Smooth muscle cell (in vitro differentiated cells): ENCODE data around the gene PIGA. TPM values are rescaled to one million over a fixed set of nuclear protein-coding genes. Genes with fewer than 3 reads are reported as not detected.

Source experiments
- DNase-seq: peaks from one replicate; lab custom pipeline; 2025; ENCODE audit not compliant: unreplicated experiment; lab: John Stamatoyannopoulos, UW
- H2AFZ ChIP-seq: fragments of 200-600 bp; sonication (generic); 2 replicates; pipeline ENCODE4 v1.6.0; 2016; ENCODE audit warnings: antibody characterized with exemption, low read depth, mild to moderate bottlenecking
- H3F3A ChIP-seq: fragments of 200-600 bp; sonication (generic); 2 replicates; pipeline ENCODE4 v1.6.0; 2017; ENCODE audit warnings: antibody characterized with exemption, low read depth
- H3K27ac ChIP-seq: fragments of 200-600 bp; sonication (generic); 2 replicates; pipeline ENCODE4 v1.5.1; 2016; ENCODE audit warnings: low read depth, mild to moderate bottlenecking
- H3K27me3 ChIP-seq: fragments of 200-600 bp; sonication (generic); 2 replicates; pipeline ENCODE4 v1.6.1; 2016; ENCODE audit warnings: low read depth, mild to moderate bottlenecking
- H3K36me3 ChIP-seq: fragments of 200-600 bp; sonication (generic); 2 replicates; pipeline ENCODE4 v1.5.1; 2016; ENCODE audit warnings: low read depth
- H3K4me1 ChIP-seq: fragments of 200-600 bp; sonication (generic); 2 replicates; pipeline ENCODE4 v1.5.1; 2016; ENCODE audit warnings: low read depth
- H3K4me2 ChIP-seq: fragments of 200-600 bp; sonication (generic); 2 replicates; pipeline ENCODE4 v1.6.0; 2016; ENCODE audit warnings: mild to moderate bottlenecking
- H3K4me3 ChIP-seq: fragments of 200-600 bp; sonication (generic); 2 replicates; pipeline ENCODE4 v1.5.1; 2016; ENCODE audit warnings: mild to moderate bottlenecking
- H3K79me2 ChIP-seq: fragments of 200-600 bp; sonication (generic); 2 replicates; pipeline ENCODE4 v1.6.0; 2016; ENCODE audit warnings: low read depth, mild to moderate bottlenecking
- H3K9ac ChIP-seq: fragments of 200-600 bp; sonication (generic); 2 replicates; pipeline ENCODE4 v1.6.0; 2016; ENCODE audit warnings: low read depth
- H3K9me3 ChIP-seq: fragments of 200-600 bp; sonication (generic); replicated peaks from 2 replicates; pipeline ENCODE4 v1.5.1; 2016; ENCODE audit warnings: low read depth
- H4K20me1 ChIP-seq: fragments of 200-600 bp; sonication (generic); 2 replicates; pipeline ENCODE4 v1.6.0; 2016; ENCODE audit warnings: low read depth
- CTCF ChIP-seq: fragments of 200-600 bp; sonication (generic); IDR thresholded peaks from 2 replicates; pipeline ENCODE4 v1.5.1; 2017; ENCODE audit warnings: borderline replicate concordance, mild to moderate bottlenecking, antibody characterized with exemption; ENCODE audit not compliant: insufficient read depth, poor library complexity, severe bottlenecking
- WGBS: methylation state at CpG from one replicate; pipeline ENCODE4 v1.1.7; 2016; ENCODE audit warnings: low lambda C conversion rate; 5-methylcytosine and 5-hydroxymethylcytosine counted together
- polyA plus RNA-seq: library from polyadenylated mRNA; unstranded; fragments of >200 nt; fragmentation: Nextera tagmentation; extraction: Ambion mirVana; gene quantifications from 2 replicates; pipeline ENCODE4 v1.2.1, GENCODE V29; 2016
- total RNA-seq: library from RNA; depleted of rRNA; stranded (reverse); fragments of >200 nt; gene quantifications from 2 replicates; pipeline ENCODE4 v1.2.3, GENCODE V29; 2014

Gene PIGA
- total and polyA plus RNA-seq, 2 experiments from 2014 or later: 4.6 to 13.3 TPM

- Histone ChIP-seq H2AFZ (peak within 1 kb of the TSS; percentile 69), H3K9ac (no peak within 1 kb of the TSS), H3K36me3 (no peaks in the 10 kb centered on the region), H3K27me3 (no peaks in the 10 kb centered on the region), H3K4me1 (no peaks in the 10 kb centered on the region), H3F3A (no peaks in the 10 kb centered on the region), H3K4me3 (no peak within 1 kb of the TSS), H3K79me2 (no peaks in the 10 kb centered on the region), H4K20me1 (no peaks in the 10 kb centered on the region), H3K4me2 (no peak within 1 kb of the TSS), H3K9me3 (no peaks in the 10 kb centered on the region), H3K27ac (peak within 1 kb of the TSS; percentile 22)
- no peak for DNase-seq
- WGBS: 60% methylated on average over 15 of the region's 15 CpGs
- TF ChIP-seq CTCF: no peak
Observed at GRCh38 chrX:15269618-15270521, 65.5 kb downstream of the PIGA start, which contains the start of gene ASB9. Gene ASB9, minus strand, starts transcription at chrX:15270083. Its CDS starts 209 bp downstream, at chrX:15269874.

Other genes starting within 250 kb of the PIGA start
- 0.85 TPM in 1 of 2 replicates, not detected in the other for gene ASB9, start 65.4 kb downstream of the PIGA start, total RNA-seq
- 0.39 TPM in 1 of 2 replicates, not detected in the other for gene ASB9, start 65.4 kb downstream of the PIGA start, polyA plus RNA-seq
- gene ASB11, start 19.9 kb downstream of the PIGA start, total RNA-seq: not detected in 2 replicates
- not detected in 2 replicates for gene ASB11, start 19.9 kb downstream of the PIGA start, polyA plus RNA-seq
- gene VEGFD, start 48.9 kb upstream of the PIGA start, total RNA-seq: 0.90 TPM in 1 of 2 replicates, not detected in the other
- gene VEGFD, start 48.9 kb upstream of the PIGA start, polyA plus RNA-seq: 0.38 and 0.72 TPM in 2 replicates
- 5.4 and 9.3 TPM in 2 replicates for gene PIR, start 157.8 kb upstream of the PIGA start, total RNA-seq
- gene PIR, start 157.8 kb upstream of the PIGA start, polyA plus RNA-seq: 14.3 and 16.5 TPM in 2 replicates
- gene BMX, start 165.3 kb upstream of the PIGA start, total RNA-seq: not detected in 2 replicates
- not detected in 2 replicates for gene BMX, start 165.3 kb upstream of the PIGA start, polyA plus RNA-seq